Measurements from ENCODE around the gene LOC101059915.
"Not testable (repeated sequence)": the region's sequence is repeated elsewhere in the genome, so short reads cannot be mapped to it uniquely, and the experiment has no call there.

The LOC101059915 gene

DNA sequence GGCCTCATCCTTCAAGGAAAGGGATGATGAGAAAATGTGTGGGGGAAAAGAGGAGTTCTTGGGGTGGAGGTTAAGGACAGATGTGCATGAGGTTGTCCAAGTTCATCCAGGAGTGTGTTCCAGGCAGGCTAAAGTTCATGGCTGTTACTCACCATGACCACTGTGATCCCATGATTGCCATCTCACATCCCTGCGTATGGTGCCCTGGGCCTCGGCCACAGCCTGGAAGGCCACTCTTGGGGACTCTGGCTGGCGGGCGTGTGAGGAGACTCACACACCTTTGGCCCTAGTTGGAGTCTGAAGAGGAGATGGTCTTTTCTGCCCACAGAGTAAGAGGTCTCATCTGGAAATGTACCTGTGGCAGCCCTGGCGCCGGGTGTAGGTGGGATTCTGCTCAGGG, 7.4 kb upstream of the LOC101059915 start:
- Histone ChIP-seq H3K4me2 (ENCODE audit: low read length) (no peak overlapping the region), H2BK120ac (ENCODE audit: low read depth, low read length) (no peak overlapping the region), H3K27me3 (ENCODE audit: insufficient read depth, low read length, poor library complexity) (no peaks in the 10 kb centered on the region), H3K36me3 (ENCODE audit: control insufficient read depth, insufficient read depth, low read length) (no peaks in the 10 kb centered on the region), H4K5ac (ENCODE audit: low read length) (no peak overlapping the region), H4K8ac (ENCODE audit: low read depth, low read length) (no peak overlapping the region), H3K23ac (ENCODE audit: low read length) (no peak overlapping the region), H3K79me1 (ENCODE audit: low read length) (no peaks in the 10 kb centered on the region), H2BK15ac (replicated peaks; ENCODE audit: low read depth) (no peak overlapping the region), H3K56ac (ENCODE audit: low read length) (no peak overlapping the region), H3K9ac (ENCODE audit: low read length) (no peak overlapping the region), H3K4ac (ENCODE audit: low read depth, low read length) (no peak overlapping the region), H2AK5ac (ENCODE audit: low read length) (no peak overlapping the region), H3K27ac (ENCODE audit: low read depth, low read length) (no peak overlapping the region), H2BK5ac (ENCODE audit: low read length) (no peak overlapping the region), H3K4me3 (ENCODE audit: low read length) (no peak overlapping the region), H3K18ac (ENCODE audit: low read length) (no peak overlapping the region), H3K79me2 (ENCODE audit: control insufficient read depth, insufficient read depth, low read length) (no peaks in the 10 kb centered on the region), H3K4me1 (ENCODE audit: control insufficient read depth, low read depth, low read length) (no peaks in the 10 kb centered on the region)
- DNase-seq: no peak
- WGBS (ENCODE audit: extremely low coverage, insufficient coverage, low lambda C conversion rate): no CpG with 5 or more reads among the region's 6 CpGs

DNA sequence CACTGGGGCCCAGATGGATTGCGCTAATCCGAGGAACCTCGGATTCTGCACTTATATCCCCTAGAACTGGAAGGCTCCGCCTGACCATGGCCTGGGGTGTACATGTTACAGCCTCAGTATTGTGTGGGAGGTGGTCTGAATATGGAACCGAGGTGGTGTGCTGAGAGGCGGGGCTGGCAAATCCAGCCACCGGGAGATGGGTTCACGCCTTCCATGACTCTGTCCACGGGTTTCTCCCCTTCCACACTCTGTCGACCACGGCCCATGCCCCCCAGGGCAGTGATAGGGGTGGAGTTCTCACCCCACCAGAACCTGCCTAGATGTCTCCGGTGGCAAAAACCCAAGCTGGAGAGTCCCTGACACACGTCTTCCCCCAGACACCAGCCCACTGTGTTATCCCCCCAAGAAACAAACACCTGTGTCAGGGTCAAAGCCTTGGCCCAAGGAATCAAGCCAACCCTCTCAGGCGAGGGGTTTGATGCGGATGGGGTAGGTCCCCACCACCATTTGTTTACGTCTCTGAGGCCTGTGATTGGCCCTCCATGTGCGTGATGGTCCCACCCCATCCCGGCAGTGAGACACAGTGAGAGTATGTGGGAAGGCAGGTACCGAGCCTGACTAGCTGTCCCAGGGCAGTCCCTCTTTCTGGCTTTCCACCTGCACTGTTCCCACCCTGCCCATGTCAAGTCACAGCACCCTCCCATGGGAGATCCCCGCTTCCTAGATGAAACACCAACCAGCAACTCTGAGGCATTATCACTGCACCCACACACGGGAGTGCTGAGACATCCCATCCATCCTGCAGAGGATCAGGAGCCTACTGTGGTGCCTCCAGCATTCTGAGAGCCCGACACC, 6.6 kb upstream of the LOC101059915 start:
- Histone ChIP-seq H3K36me3 (ENCODE audit: control insufficient read depth, insufficient read depth, low read length) (no peaks in the 10 kb centered on the region), H3K4me1 (ENCODE audit: control insufficient read depth, low read depth, low read length) (no peaks in the 10 kb centered on the region), H3K27ac (ENCODE audit: low read depth, low read length) (no peak overlapping the region), H3K56ac (ENCODE audit: low read length) (no peak overlapping the region), H4K8ac (ENCODE audit: low read depth, low read length) (no peak overlapping the region), H2BK120ac (ENCODE audit: low read depth, low read length) (no peak overlapping the region), H3K79me2 (ENCODE audit: control insufficient read depth, insufficient read depth, low read length) (no peaks in the 10 kb centered on the region), H2BK5ac (ENCODE audit: low read length) (no peak overlapping the region), H2BK15ac (replicated peaks; ENCODE audit: low read depth) (no peak overlapping the region), H3K4ac (ENCODE audit: low read depth, low read length) (no peak overlapping the region), H3K23ac (ENCODE audit: low read length) (no peak overlapping the region), H3K27me3 (ENCODE audit: insufficient read depth, low read length, poor library complexity) (no peaks in the 10 kb centered on the region), H2AK5ac (ENCODE audit: low read length) (no peak overlapping the region), H3K79me1 (ENCODE audit: low read length) (no peaks in the 10 kb centered on the region), H3K4me2 (ENCODE audit: low read length) (no peak overlapping the region), H4K5ac (ENCODE audit: low read length) (no peak overlapping the region), H3K18ac (ENCODE audit: low read length) (no peak overlapping the region), H3K9ac (ENCODE audit: low read length) (no peak overlapping the region), H3K4me3 (ENCODE audit: low read length) (no peak overlapping the region)
- no peak for DNase-seq
- WGBS (ENCODE audit: extremely low coverage, insufficient coverage, low lambda C conversion rate): no CpG with 5 or more reads among the region's 22 CpGs

GRCh38 chrX:71661919-71662318, 5.4 kb upstream of the LOC101059915 start:
- Histone ChIP-seq H3K23ac (ENCODE audit: low read length) (no peak overlapping the region), H3K79me1 (ENCODE audit: low read length) (no peaks in the 10 kb centered on the region), H2AK5ac (ENCODE audit: low read length) (no peak overlapping the region), H3K27me3 (ENCODE audit: insufficient read depth, low read length, poor library complexity) (no peaks in the 10 kb centered on the region), H3K79me2 (ENCODE audit: control insufficient read depth, insufficient read depth, low read length) (no peaks in the 10 kb centered on the region), H2BK15ac (replicated peaks; ENCODE audit: low read depth) (no peak overlapping the region), H2BK120ac (ENCODE audit: low read depth, low read length) (no peak overlapping the region), H4K8ac (ENCODE audit: low read depth, low read length) (no peak overlapping the region), H3K27ac (ENCODE audit: low read depth, low read length) (no peak overlapping the region), H3K4me2 (ENCODE audit: low read length) (no peak overlapping the region), H3K36me3 (ENCODE audit: control insufficient read depth, insufficient read depth, low read length) (no peaks in the 10 kb centered on the region), H3K56ac (ENCODE audit: low read length) (no peak overlapping the region), H3K18ac (ENCODE audit: low read length) (no peak overlapping the region), H3K9ac (ENCODE audit: low read length) (no peak overlapping the region), H4K5ac (ENCODE audit: low read length) (no peak overlapping the region), H3K4ac (ENCODE audit: low read depth, low read length) (no peak overlapping the region), H3K4me3 (ENCODE audit: low read length) (no peak overlapping the region), H2BK5ac (ENCODE audit: low read length) (no peak overlapping the region), H3K4me1 (ENCODE audit: control insufficient read depth, low read depth, low read length) (no peaks in the 10 kb centered on the region)
- WGBS (ENCODE audit: extremely low coverage, insufficient coverage, low lambda C conversion rate): no CpG with 5 or more reads among the region's 12 CpGs
- no peak for DNase-seq

GRCh38 chrX:71662654-71663053, 4.7 kb upstream of the LOC101059915 start:
- H4K5ac ChIP-seq (ENCODE audit: low read length); H2BK120ac ChIP-seq (ENCODE audit: low read depth, low read length); H3K4me1 ChIP-seq (ENCODE audit: control insufficient read depth, low read depth, low read length); H2BK5ac ChIP-seq (ENCODE audit: low read length); H4K8ac ChIP-seq (ENCODE audit: low read depth, low read length); H2AK5ac ChIP-seq (ENCODE audit: low read length); DNase-seq; H3K18ac ChIP-seq (ENCODE audit: low read length); H3K27me3 ChIP-seq (ENCODE audit: insufficient read depth, low read length, poor library complexity); H3K23ac ChIP-seq (ENCODE audit: low read length); H3K27ac ChIP-seq (ENCODE audit: low read depth, low read length); H2BK15ac ChIP-seq (replicated peaks; ENCODE audit: low read depth); H3K56ac ChIP-seq (ENCODE audit: low read length); H3K36me3 ChIP-seq (ENCODE audit: control insufficient read depth, insufficient read depth, low read length); H3K4ac ChIP-seq (ENCODE audit: low read depth, low read length); H3K4me2 ChIP-seq (ENCODE audit: low read length); H3K4me3 ChIP-seq (ENCODE audit: low read length); H3K9ac ChIP-seq (ENCODE audit: low read length); H3K79me2 ChIP-seq (ENCODE audit: control insufficient read depth, insufficient read depth, low read length); H3K79me1 ChIP-seq (ENCODE audit: low read length): not testable (repeated sequence)
- no CpG with 5 or more reads among the region's 11 CpGs for WGBS (ENCODE audit: extremely low coverage, insufficient coverage, low lambda C conversion rate)

DNA sequence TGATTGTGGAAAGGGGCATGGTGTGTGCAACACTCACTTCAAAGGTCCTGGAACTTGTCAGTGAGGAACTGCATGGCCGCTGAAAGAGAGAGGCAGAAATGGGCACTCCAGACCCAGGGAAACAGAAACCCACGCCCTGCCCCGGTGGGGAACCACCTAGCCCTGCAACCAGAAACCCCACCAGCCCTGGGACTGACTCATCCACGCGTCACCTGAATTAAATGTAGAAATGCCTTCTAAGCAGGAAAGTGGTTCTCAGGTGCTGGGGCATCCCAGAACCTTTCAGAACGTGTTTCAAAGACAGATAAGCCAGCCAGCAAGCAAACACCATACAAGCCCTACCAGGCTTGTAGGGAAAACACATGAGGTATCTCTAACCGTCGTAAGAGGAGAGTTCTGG, 4.1 kb upstream of the LOC101059915 start:
- H4K5ac ChIP-seq (ENCODE audit: low read length): not testable (repeated sequence)

DNA sequence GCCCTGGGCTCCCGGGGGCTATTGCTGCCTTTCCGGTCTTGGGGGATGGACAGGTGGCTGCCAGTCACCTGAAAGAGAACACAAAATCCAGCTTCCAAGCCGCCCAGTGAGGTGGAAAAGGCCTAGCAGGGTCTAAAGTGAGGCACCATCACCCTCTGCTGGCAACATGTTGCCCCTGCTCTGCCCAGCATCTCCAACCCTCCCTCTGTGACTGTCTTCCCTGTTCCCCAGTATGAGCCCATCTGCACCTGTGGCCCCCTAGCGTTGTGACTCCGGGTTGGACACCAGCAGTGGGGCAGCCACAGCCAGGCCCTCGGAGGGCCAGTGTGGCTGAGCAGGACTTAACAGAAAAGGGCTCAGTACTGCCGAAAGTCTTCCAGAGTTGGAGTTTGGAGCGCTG, 3.1 kb upstream of the LOC101059915 start:
- not testable (repeated sequence) for H3K27me3 ChIP-seq (ENCODE audit: insufficient read depth, low read length, poor library complexity); H2BK5ac ChIP-seq (ENCODE audit: low read length); H3K4ac ChIP-seq (ENCODE audit: low read depth, low read length); H3K56ac ChIP-seq (ENCODE audit: low read length); H2AK5ac ChIP-seq (ENCODE audit: low read length); H2BK15ac ChIP-seq (replicated peaks; ENCODE audit: low read depth); H2BK120ac ChIP-seq (ENCODE audit: low read depth, low read length); H3K79me2 ChIP-seq (ENCODE audit: control insufficient read depth, insufficient read depth, low read length); H3K36me3 ChIP-seq (ENCODE audit: control insufficient read depth, insufficient read depth, low read length); H4K8ac ChIP-seq (ENCODE audit: low read depth, low read length); H3K79me1 ChIP-seq (ENCODE audit: low read length); H4K5ac ChIP-seq (ENCODE audit: low read length); H3K23ac ChIP-seq (ENCODE audit: low read length); H3K4me1 ChIP-seq (ENCODE audit: control insufficient read depth, low read depth, low read length); H3K9ac ChIP-seq (ENCODE audit: low read length); H3K4me2 ChIP-seq (ENCODE audit: low read length); H3K27ac ChIP-seq (ENCODE audit: low read depth, low read length); H3K4me3 ChIP-seq (ENCODE audit: low read length); H3K18ac ChIP-seq (ENCODE audit: low read length)
- peak; percentile 76 for DNase-seq
- WGBS (ENCODE audit: extremely low coverage, insufficient coverage, low lambda C conversion rate): no CpG with 5 or more reads among the region's 8 CpGs

More for the DNA sequence above, 4.1 kb upstream of the LOC101059915 start:
- not testable (repeated sequence) for H3K27me3 ChIP-seq (ENCODE audit: insufficient read depth, low read length, poor library complexity); H3K79me1 ChIP-seq (ENCODE audit: low read length); H3K56ac ChIP-seq (ENCODE audit: low read length); H3K4me3 ChIP-seq (ENCODE audit: low read length); H2BK5ac ChIP-seq (ENCODE audit: low read length); H3K18ac ChIP-seq (ENCODE audit: low read length); H3K79me2 ChIP-seq (ENCODE audit: control insufficient read depth, insufficient read depth, low read length); H3K36me3 ChIP-seq (ENCODE audit: control insufficient read depth, insufficient read depth, low read length); H3K27ac ChIP-seq (ENCODE audit: low read depth, low read length); DNase-seq; H3K4ac ChIP-seq (ENCODE audit: low read depth, low read length); H2BK15ac ChIP-seq (replicated peaks; ENCODE audit: low read depth); H3K23ac ChIP-seq (ENCODE audit: low read length); H3K4me2 ChIP-seq (ENCODE audit: low read length); H4K8ac ChIP-seq (ENCODE audit: low read depth, low read length); H3K9ac ChIP-seq (ENCODE audit: low read length); H3K4me1 ChIP-seq (ENCODE audit: control insufficient read depth, low read depth, low read length); H2BK120ac ChIP-seq (ENCODE audit: low read depth, low read length); H2AK5ac ChIP-seq (ENCODE audit: low read length)
- no CpG with 5 or more reads among the region's 8 CpGs for WGBS (ENCODE audit: extremely low coverage, insufficient coverage, low lambda C conversion rate)
